DMS79 (cell line): Measurements from ENCODE around the gene PDF.
"Not testable (repeated sequence)": the region's sequence is repeated elsewhere in the genome, so short reads cannot be mapped to it uniquely, and the experiment has no call there.

Source experiments
- DNase-seq: peaks from one replicate; lab custom pipeline; 2025; lab: John Stamatoyannopoulos, UW

PDF gene

GRCh38 chr16:69330286-69331109 is at the start of gene PDF:
Gene PDF, minus strand, starts transcription at chr16:69330588. Its CDS starts 18 bp downstream, at chr16:69330570.
- peak; percentile 43 for DNase-seq

GRCh38 chr16:69378760-69379159 is 48.4 kb upstream of the PDF start:
- no peak for DNase-seq

DNA sequence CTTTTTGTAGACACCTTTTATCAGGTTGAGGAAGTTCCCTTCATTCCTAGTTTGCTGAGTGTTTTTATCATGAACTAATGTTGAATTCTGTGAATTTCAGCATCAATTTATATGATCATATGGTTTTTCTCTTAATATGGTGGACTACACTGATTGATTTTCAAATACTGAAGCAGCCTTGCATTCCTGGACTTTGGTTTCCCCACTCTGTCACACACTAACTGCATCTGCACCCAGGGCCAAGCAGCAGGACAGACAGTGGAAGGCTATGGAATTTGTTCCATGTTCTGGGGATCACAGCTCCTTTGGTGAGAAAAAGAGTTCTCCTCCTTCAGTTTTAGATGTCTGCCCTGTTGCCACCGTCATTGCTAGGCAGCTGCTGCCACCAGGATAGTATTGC is 47.6 kb upstream of the PDF start:
- DNase-seq, result no peak

GRCh38 chr16:69376393-69377059 is 46.1 kb upstream of the PDF start:
- no peak for DNase-seq

- DNase-seq, result no peak
Measured at GRCh38 chr16:69373019-69373418, 42.6 kb upstream of the PDF start.

DNA sequence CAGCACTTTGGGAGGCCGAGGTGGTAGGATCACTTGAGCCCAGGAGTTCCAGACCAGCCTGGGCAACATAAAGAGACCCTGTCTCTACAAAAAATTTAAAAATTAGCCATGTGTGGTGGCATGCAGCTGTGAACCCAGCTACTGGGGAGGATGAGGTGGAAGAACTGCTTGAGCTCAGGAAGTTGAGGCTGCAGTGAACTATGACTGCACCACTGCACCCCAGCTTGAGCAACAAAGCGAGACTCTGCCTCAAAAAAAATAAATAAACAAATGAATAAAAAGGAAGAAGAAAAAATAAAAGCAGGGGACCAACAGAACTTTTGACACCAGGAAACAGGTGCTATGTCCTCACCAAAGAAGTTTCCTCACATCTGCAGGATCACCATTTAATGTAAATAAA is 41.2 kb upstream of the PDF start:
- no peak for DNase-seq

- no peak for DNase-seq
Measured at GRCh38 chr16:69368866-69369265, 38.5 kb upstream of the PDF start.

- no peak for DNase-seq
Measured at GRCh38 chr16:69367980-69368379, 37.6 kb upstream of the PDF start.

DNA sequence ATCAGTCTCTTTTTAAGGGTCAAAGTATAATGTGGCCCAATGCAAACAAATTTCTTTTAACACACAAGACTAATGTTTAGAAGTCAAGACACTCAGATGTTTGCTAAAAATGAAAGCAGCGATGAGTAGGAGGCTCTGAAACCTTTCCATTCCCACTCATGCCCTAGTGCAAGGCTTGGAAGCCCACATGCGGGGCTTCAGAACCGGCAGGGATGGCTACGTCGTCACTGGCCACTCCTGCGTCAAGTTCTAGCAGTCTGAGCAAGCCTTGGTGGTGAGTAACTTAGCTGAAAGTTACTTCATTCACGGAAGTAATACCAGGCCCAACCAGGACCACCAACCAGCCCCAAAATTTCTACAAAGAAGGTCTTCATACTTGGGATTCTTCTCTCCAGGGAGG is 36.0 kb upstream of the PDF start:
- no peak for DNase-seq

GRCh38 chr16:69365901-69366300 is 35.5 kb upstream of the PDF start:
- no peak for DNase-seq

GRCh38 chr16:69364088-69364487 is 33.7 kb upstream of the PDF start:
- DNase-seq, result no peak

DNA sequence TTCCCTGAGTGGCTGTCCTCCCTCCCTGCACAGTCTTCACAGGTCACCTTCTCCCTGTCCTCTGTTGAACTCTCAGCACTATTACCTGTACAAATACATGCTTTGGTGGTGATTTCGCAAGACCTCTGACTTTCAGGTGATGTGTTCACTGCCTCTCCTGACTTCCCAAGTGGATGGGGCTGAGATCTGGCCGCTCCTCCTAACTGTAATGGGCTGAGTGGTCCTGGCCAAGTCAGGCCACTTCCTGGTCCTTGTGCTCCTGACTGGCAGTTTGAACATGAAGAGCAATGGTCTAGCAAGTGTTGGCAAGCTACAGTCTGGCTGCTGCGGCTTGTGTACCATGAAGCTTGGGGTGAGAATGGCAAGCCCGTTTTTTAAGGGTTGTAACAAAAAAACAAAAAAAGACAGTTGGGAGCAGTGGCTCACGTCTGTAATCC is 32.9 kb upstream of the PDF start:
- DNase-seq, result no peak

DNA sequence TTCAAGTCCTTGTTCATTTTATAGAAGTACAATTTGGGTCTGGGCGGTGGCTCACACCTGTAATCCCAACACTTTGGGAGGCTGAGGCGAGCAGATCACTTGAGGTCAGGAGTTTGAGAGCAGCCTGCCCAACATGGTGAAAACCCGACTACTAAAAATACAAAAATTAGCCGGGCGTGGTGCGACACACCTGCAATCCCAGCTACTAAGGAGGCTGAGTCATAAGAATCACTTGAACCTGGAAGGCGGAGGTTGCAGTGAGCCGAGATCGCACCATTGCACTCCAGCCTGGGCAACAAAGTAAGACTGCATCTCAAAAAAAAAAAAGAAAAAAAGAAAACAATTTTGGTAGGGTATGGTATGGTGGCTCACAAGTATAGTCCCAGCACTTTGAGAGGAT is 29.7 kb upstream of the PDF start:
- not testable (repeated sequence) for DNase-seq

- no peak for DNase-seq
Measured at GRCh38 chr16:69351309-69352027, 21.1 kb upstream of the PDF start, which contains the start of gene TMED6. Gene TMED6, minus strand, starts transcription at chr16:69351786. Its CDS starts 33 bp downstream, at chr16:69351753.

- DNase-seq, result no peak
Measured at GRCh38 chr16:69350536-69351133, 20.2 kb upstream of the PDF start.

DNA sequence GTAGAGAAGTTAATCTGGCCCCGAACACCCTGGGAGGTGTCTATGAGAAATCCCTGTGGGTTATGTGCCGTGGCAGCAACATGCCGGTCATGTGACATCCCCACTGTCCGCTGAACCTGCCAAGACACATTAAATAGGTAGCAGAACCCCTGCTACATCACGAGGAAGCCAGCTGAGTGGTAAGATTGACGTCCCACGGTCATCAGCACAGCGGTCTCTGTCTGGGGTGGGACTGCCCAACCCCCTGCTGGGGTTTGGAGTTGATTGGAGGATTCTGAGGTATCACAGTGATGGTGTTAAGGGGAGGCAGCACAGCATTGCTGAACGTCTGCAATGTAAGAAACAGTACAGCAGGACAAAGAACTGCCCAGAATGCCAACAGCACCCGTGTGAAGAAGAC is 19.1 kb upstream of the PDF start:
- no peak for DNase-seq

- DNase-seq, result no peak
Measured at GRCh38 chr16:69348222-69348621, 17.8 kb upstream of the PDF start.

DNA sequence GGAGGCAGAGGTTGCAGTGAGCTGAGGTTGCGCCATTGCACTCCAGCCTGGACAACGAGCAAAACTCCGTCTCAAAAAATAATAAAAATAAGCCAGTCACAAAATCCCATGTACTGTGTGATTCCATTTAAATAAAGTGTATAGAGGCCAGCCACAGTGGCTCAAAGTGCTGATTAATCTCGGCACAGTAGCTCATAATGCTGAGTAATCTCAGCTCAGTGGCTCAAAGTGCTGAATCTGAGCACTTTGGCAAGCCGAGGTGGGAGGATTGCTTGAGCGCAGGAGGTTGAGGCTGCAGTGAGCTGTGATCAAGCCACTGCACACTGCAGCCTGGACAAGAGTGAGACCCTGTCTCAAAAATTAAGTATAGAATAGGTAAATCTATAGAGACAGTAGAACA is 16.3 kb upstream of the PDF start:
- DNase-seq, result no peak

- DNase-seq, result no peak
Measured at GRCh38 chr16:69345923-69346322, 15.5 kb upstream of the PDF start.

- DNase-seq, result no peak
Measured at GRCh38 chr16:69344171-69344570, 13.8 kb upstream of the PDF start.

GRCh38 chr16:69340095-69340644 is 9.8 kb upstream of the PDF start:
- no peak for DNase-seq
